Measurements from ENCODE around the gene GPR4. TPM values are rescaled to one million over a fixed set of nuclear protein-coding genes. Genes with fewer than 3 reads are reported as not detected.

The GPR4 gene
- total and polyA plus RNA-seq, 5 donors from 2014 or later, result not detected

GRCh38 chr19:45581576-45581975 is 20.4 kb downstream of the GPR4 start:
- H3K9me3 Mint-ChIP-seq, result no peaks in the 10 kb centered on the region
- no peaks in the 10 kb centered on the region for H3K9me3 ChIP-seq (ENCODE audit: control insufficient read depth in 2 of 2, low read length in 2 of 2)
- no peaks in the 10 kb centered on the region for H3K27me3 Mint-ChIP-seq
- ATAC-seq (ENCODE audit: low read depth in 2 of 2), result no peak
- no peak overlapping the region for H3K4me3 ChIP-seq (ENCODE audit: low read depth, low read length)
- no peaks in the 10 kb centered on the region for H3K27me3 ChIP-seq (ENCODE audit: control insufficient read depth, insufficient read depth, low read length)
- H3K4me1 ChIP-seq (ENCODE audit: control insufficient read depth, insufficient read depth, low read length, poor library complexity, severe bottlenecking), result peaks cover 13% of the 10 kb centered on the region
- no peaks in the 10 kb centered on the region for H3K36me3 ChIP-seq (ENCODE audit: control insufficient read depth, insufficient read depth, low read length)
- peak overlapping the region; percentile 15 to 85 (median 52) for H3K4me3 Mint-ChIP-seq
- peaks cover 0 to 33% (median 12%) of the 10 kb centered on the region in 4 donors for H3K4me1 Mint-ChIP-seq
- H3K27ac Mint-ChIP-seq, result peak overlapping the region in 2 of 3 donors; percentile 25 to 54
- no peak for DNase-seq
- peaks cover 6% of the 10 kb centered on the region for H3K36me3 Mint-ChIP-seq
- no peak overlapping the region for H3K27ac ChIP-seq (ENCODE audit: insufficient read depth, low read length, poor library complexity, severe bottlenecking)

- DNase-seq (no peak), ATAC-seq (ENCODE audit: low read depth in 2 of 2) (no peak)
- Histone ChIP-seq H3K9me3 (ENCODE audit: control insufficient read depth in 2 of 2, low read length in 2 of 2) (no peaks in the 10 kb centered on the region), H3K36me3 (ENCODE audit: control insufficient read depth, insufficient read depth, low read length) (no peaks in the 10 kb centered on the region), H3K27me3 (ENCODE audit: control insufficient read depth, insufficient read depth, low read length) (no peaks in the 10 kb centered on the region), H3K4me1 (ENCODE audit: control insufficient read depth, insufficient read depth, low read length, poor library complexity, severe bottlenecking) (peaks cover 6% of the 10 kb centered on the region), H3K4me3 (ENCODE audit: low read depth, low read length) (no peak overlapping the region), H3K27ac (ENCODE audit: insufficient read depth, low read length, poor library complexity, severe bottlenecking) (no peak overlapping the region)
- no peaks in the 10 kb centered on the region for H3K27me3 Mint-ChIP-seq
- no peaks in the 10 kb centered on the region for H3K9me3 Mint-ChIP-seq
- H3K27ac Mint-ChIP-seq, result peak overlapping the region in 2 of 3 donors; percentile 74 to 75
- no peak overlapping the region for H3K4me3 Mint-ChIP-seq
- peaks cover 6% of the 10 kb centered on the region for H3K36me3 Mint-ChIP-seq
- H3K4me1 Mint-ChIP-seq, result peaks cover 0 to 21% (median 9%) of the 10 kb centered on the region in 4 donors
These were observed 23.2 kb downstream of the GPR4 start for GRCh38 chr19:45578861-45579260.

- Mint-ChIP-seq H3K9me3 (no peaks in the 10 kb centered on the region), H3K27ac (peak overlapping the region in 1 of 3 donors; percentile 88), H3K4me3 (peak overlapping the region in 1 of 4 donors; percentile 74), H3K36me3 (peaks cover 8% of the 10 kb centered on the region), H3K4me1 (peaks cover 0 to 8% (median 3%) of the 10 kb centered on the region in 4 donors), H3K27me3 (no peaks in the 10 kb centered on the region)
- Histone ChIP-seq H3K27ac (ENCODE audit: insufficient read depth, low read length, poor library complexity, severe bottlenecking) (no peak overlapping the region), H3K4me3 (ENCODE audit: low read depth, low read length) (no peak overlapping the region), H3K9me3 (ENCODE audit: control insufficient read depth in 2 of 2, low read length in 2 of 2) (no peaks in the 10 kb centered on the region), H3K36me3 (ENCODE audit: control insufficient read depth, insufficient read depth, low read length) (no peaks in the 10 kb centered on the region), H3K27me3 (ENCODE audit: control insufficient read depth, insufficient read depth, low read length) (no peaks in the 10 kb centered on the region), H3K4me1 (ENCODE audit: control insufficient read depth, insufficient read depth, low read length, poor library complexity, severe bottlenecking) (no peaks in the 10 kb centered on the region)
- no peak for DNase-seq
- no peak for ATAC-seq (ENCODE audit: low read depth in 2 of 2)
These were observed 24.7 kb downstream of the GPR4 start for GRCh38 chr19:45577111-45577905.

GRCh38 chr19:45576682-45577081 is 25.3 kb downstream of the GPR4 start:
- H3K27ac ChIP-seq (ENCODE audit: insufficient read depth, low read length, poor library complexity, severe bottlenecking), result no peak overlapping the region
- Mint-ChIP-seq H3K4me3 (peak overlapping the region in 1 of 4 donors; percentile 74), H3K27ac (no peak overlapping the region), H3K4me1 (peaks cover 0 to 8% (median 3%) of the 10 kb centered on the region in 4 donors), H3K36me3 (peaks cover 7% of the 10 kb centered on the region), H3K27me3 (no peaks in the 10 kb centered on the region), H3K9me3 (no peaks in the 10 kb centered on the region)
- no peak overlapping the region for H3K4me3 ChIP-seq (ENCODE audit: low read depth, low read length)
- DNase-seq, result no peak
- no peaks in the 10 kb centered on the region for H3K36me3 ChIP-seq (ENCODE audit: control insufficient read depth, insufficient read depth, low read length)
- ATAC-seq (ENCODE audit: low read depth in 2 of 2), result no peak
- H3K4me1 ChIP-seq (ENCODE audit: control insufficient read depth, insufficient read depth, low read length, poor library complexity, severe bottlenecking), result no peaks in the 10 kb centered on the region
- no peaks in the 10 kb centered on the region for H3K9me3 ChIP-seq (ENCODE audit: control insufficient read depth in 2 of 2, low read length in 2 of 2)
- no peaks in the 10 kb centered on the region for H3K27me3 ChIP-seq (ENCODE audit: control insufficient read depth, insufficient read depth, low read length)

- no peaks in the 10 kb centered on the region for H3K27me3 Mint-ChIP-seq
- no peak overlapping the region for H3K4me3 Mint-ChIP-seq
- no peaks in the 10 kb centered on the region for H3K9me3 Mint-ChIP-seq
- H3K36me3 Mint-ChIP-seq, result peaks cover 4% of the 10 kb centered on the region
- no peaks in the 10 kb centered on the region for H3K4me1 ChIP-seq (ENCODE audit: control insufficient read depth, insufficient read depth, low read length, poor library complexity, severe bottlenecking)
- no peak overlapping the region for H3K4me3 ChIP-seq (ENCODE audit: low read depth, low read length)
- H3K27me3 ChIP-seq (ENCODE audit: control insufficient read depth, insufficient read depth, low read length), result no peaks in the 10 kb centered on the region
- no peaks in the 10 kb centered on the region for H3K36me3 ChIP-seq (ENCODE audit: control insufficient read depth, insufficient read depth, low read length)
- no peak overlapping the region for H3K27ac Mint-ChIP-seq
- ATAC-seq (ENCODE audit: low read depth in 2 of 2), result no peak
- no peaks in the 10 kb centered on the region for H3K9me3 ChIP-seq (ENCODE audit: control insufficient read depth in 2 of 2, low read length in 2 of 2)
- peaks cover 0 to 7% (median 3%) of the 10 kb centered on the region in 4 donors for H3K4me1 Mint-ChIP-seq
- DNase-seq, result no peak
- H3K27ac ChIP-seq (ENCODE audit: insufficient read depth, low read length, poor library complexity, severe bottlenecking), result no peak overlapping the region
These were observed 26.8 kb downstream of the GPR4 start for GRCh38 chr19:45575216-45575615.

- Mint-ChIP-seq H3K4me3 (no peak overlapping the region), H3K27me3 (no peaks in the 10 kb centered on the region), H3K9me3 (no peaks in the 10 kb centered on the region), H3K36me3 (peaks cover 7% of the 10 kb centered on the region), H3K27ac (peak overlapping the region in 1 of 3 donors; percentile 53), H3K4me1 (peaks cover 6 to 14% (median 9%) of the 10 kb centered on the region in 4 donors)
- Histone ChIP-seq H3K27me3 (ENCODE audit: control insufficient read depth, insufficient read depth, low read length) (no peaks in the 10 kb centered on the region), H3K4me3 (ENCODE audit: low read depth, low read length) (no peak overlapping the region), H3K4me1 (ENCODE audit: control insufficient read depth, insufficient read depth, low read length, poor library complexity, severe bottlenecking) (no peaks in the 10 kb centered on the region), H3K27ac (ENCODE audit: insufficient read depth, low read length, poor library complexity, severe bottlenecking) (no peak overlapping the region), H3K36me3 (ENCODE audit: control insufficient read depth, insufficient read depth, low read length) (no peaks in the 10 kb centered on the region), H3K9me3 (ENCODE audit: control insufficient read depth in 2 of 2, low read length in 2 of 2) (no peaks in the 10 kb centered on the region)
- ATAC-seq (ENCODE audit: low read depth in 2 of 2) (no peak), DNase-seq (no peak)
These were observed 27.5 kb downstream of the GPR4 start for GRCh38 chr19:45574526-45574925.

GRCh38 chr19:45571457-45572220 is 30.4 kb downstream of the GPR4 start:
- Histone ChIP-seq H3K4me1 (ENCODE audit: control insufficient read depth, insufficient read depth, low read length, poor library complexity, severe bottlenecking) (no peaks in the 10 kb centered on the region), H3K36me3 (ENCODE audit: control insufficient read depth, insufficient read depth, low read length) (no peaks in the 10 kb centered on the region), H3K27ac (ENCODE audit: insufficient read depth, low read length, poor library complexity, severe bottlenecking) (no peak overlapping the region), H3K4me3 (ENCODE audit: low read depth, low read length) (no peak overlapping the region), H3K9me3 (ENCODE audit: control insufficient read depth in 2 of 2, low read length in 2 of 2) (no peaks in the 10 kb centered on the region), H3K27me3 (ENCODE audit: control insufficient read depth, insufficient read depth, low read length) (no peaks in the 10 kb centered on the region)
- Mint-ChIP-seq H3K27me3 (no peaks in the 10 kb centered on the region), H3K4me3 (no peak overlapping the region), H3K36me3 (peaks cover 7% of the 10 kb centered on the region), H3K27ac (no peak overlapping the region), H3K9me3 (no peaks in the 10 kb centered on the region), H3K4me1 (peaks cover 9 to 14% (median 11%) of the 10 kb centered on the region in 4 donors)
- DNase-seq (no peak), ATAC-seq (ENCODE audit: low read depth in 2 of 2) (no peak)

Measured in CD4-positive, CD25-positive, alpha-beta regulatory T cell (primary cell).